ENCODE results near the gene GARNL3. TPM values are rescaled to one million over a fixed set of nuclear protein-coding genes. Genes with fewer than 3 reads are reported as not detected.

Gene GARNL3
- total RNA-seq, 1 experiment from 2014 or later: 1.2 TPM

DNA sequence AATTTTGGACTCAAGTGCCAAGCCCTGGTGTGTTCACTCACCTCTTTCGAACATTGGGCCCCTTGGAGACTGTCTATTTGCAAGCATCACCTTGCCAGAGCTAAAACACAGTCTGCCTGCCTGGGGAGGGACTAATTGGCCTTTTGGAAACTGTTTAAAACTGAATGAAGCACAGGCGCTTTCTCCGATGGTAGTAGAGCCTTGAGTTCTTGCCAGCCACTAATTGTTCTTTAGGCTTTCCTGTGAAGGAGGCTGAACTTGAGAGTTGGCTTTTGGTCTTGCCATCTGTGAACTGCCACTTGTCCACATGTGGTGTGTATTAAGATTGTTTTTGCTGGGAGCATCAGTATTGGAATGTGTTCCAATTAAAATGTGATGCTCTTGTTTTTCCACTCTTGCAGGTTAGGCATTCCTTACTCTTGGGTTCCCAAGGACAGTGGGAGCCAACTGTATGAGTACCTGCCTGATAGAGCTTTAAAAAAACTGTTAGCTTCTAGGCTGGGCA lies 26.0 kb downstream of the GARNL3 start:
- Histone ChIP-seq H3K9ac (ENCODE audit: low read length) (no peak overlapping the region), H4K20me1 (ENCODE audit: insufficient read depth, low read depth, low read length) (no peaks in the 10 kb centered on the region), H3K9me3 (ENCODE audit: low read length) (no peaks in the 10 kb centered on the region), H3K4me1 (ENCODE audit: low read length) (no peaks in the 10 kb centered on the region), H3K36me3 (ENCODE audit: insufficient read depth, low read length) (no peaks in the 10 kb centered on the region), H3K27ac (ENCODE audit: low read length) (no peak overlapping the region), H3K27me3 (ENCODE audit: low read length) (no peaks in the 10 kb centered on the region), H3K9me2 (replicated peaks; ENCODE audit: insufficient read depth, low read length) (no peaks in the 10 kb centered on the region), H3K4me2 (ENCODE audit: low read depth, low read length, poor library complexity, severe bottlenecking) (no peak overlapping the region), H3K4me3 (ENCODE audit: low read length) (no peak overlapping the region), H2AFZ (ENCODE audit: low read length) (no peak overlapping the region), H3K79me2 (ENCODE audit: low read length) (no peaks in the 10 kb centered on the region)
- DNase-seq: no peak

DNA sequence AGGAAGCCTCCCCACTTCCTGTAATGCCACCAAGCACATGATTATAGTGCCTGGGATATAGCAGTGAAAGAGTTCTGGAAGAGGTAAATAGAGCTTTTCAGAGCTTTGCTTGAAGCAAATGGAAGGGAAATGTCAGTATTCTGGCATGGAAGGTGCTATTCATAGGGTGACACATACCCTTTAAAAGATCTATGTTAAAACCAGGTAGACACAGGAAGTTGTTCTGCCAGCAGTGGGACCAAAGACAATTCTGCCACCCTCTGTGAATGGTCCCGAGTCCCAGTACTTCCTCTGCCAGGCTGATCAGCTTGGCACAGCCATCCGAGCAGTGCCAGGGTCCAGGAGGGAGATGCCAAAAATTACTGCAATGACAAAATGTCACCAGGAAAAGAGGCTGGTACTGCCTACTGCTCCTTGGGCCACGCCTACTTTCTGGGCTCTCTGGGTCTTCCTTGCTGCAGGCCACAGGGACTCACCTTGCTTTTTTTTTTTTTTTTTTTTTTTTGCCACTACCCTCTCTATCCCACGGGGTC lies 26.7 kb downstream of the GARNL3 start:
- DNase-seq: no peak
- H4K20me1 ChIP-seq (ENCODE audit: insufficient read depth, low read depth, low read length): no peaks in the 10 kb centered on the region
- no peak overlapping the region for H3K27ac ChIP-seq (ENCODE audit: low read length)
- no peaks in the 10 kb centered on the region for H3K79me2 ChIP-seq (ENCODE audit: low read length)
- H3K9me3 ChIP-seq (ENCODE audit: low read length): no peaks in the 10 kb centered on the region
- no peak overlapping the region for H2AFZ ChIP-seq (ENCODE audit: low read length)
- H3K4me3 ChIP-seq (ENCODE audit: low read length): no peak overlapping the region
- no peaks in the 10 kb centered on the region for H3K4me1 ChIP-seq (ENCODE audit: low read length)
- no peaks in the 10 kb centered on the region for H3K9me2 ChIP-seq (replicated peaks; ENCODE audit: insufficient read depth, low read length)
- no peak overlapping the region for H3K9ac ChIP-seq (ENCODE audit: low read length)
- H3K4me2 ChIP-seq (ENCODE audit: low read depth, low read length, poor library complexity, severe bottlenecking): no peak overlapping the region
- H3K36me3 ChIP-seq (ENCODE audit: insufficient read depth, low read length): no peaks in the 10 kb centered on the region
- H3K27me3 ChIP-seq (ENCODE audit: low read length): no peaks in the 10 kb centered on the region

DNA sequence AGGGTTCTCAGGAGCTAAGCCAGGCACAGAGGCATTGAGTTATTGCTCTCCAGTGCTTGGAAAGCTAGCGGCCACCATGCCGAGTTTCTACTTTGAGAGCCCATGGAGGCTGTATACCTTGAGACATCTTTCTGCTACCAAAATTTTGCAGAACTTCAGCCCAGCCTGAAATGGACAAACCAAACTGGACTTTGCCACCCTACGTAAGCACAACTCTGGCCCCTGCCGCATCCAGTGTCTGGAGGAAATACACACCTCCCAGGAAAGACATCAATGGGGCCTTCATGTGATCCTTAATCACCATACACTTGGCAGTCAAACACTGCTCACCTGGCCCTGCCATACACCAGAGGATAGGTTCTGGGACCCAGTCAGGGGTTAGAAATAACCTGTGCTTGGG lies 27.8 kb downstream of the GARNL3 start:
- no peaks in the 10 kb centered on the region for H3K9me3 ChIP-seq (ENCODE audit: low read length)
- H3K36me3 ChIP-seq (ENCODE audit: insufficient read depth, low read length): no peaks in the 10 kb centered on the region
- DNase-seq: no peak
- no peaks in the 10 kb centered on the region for H3K4me1 ChIP-seq (ENCODE audit: low read length)
- no peaks in the 10 kb centered on the region for H4K20me1 ChIP-seq (ENCODE audit: insufficient read depth, low read depth, low read length)
- H3K4me2 ChIP-seq (ENCODE audit: low read depth, low read length, poor library complexity, severe bottlenecking): no peak overlapping the region
- no peaks in the 10 kb centered on the region for H3K9me2 ChIP-seq (replicated peaks; ENCODE audit: insufficient read depth, low read length)
- no peak overlapping the region for H3K27ac ChIP-seq (ENCODE audit: low read length)
- H3K9ac ChIP-seq (ENCODE audit: low read length): no peak overlapping the region
- no peak overlapping the region for H2AFZ ChIP-seq (ENCODE audit: low read length)
- no peaks in the 10 kb centered on the region for H3K79me2 ChIP-seq (ENCODE audit: low read length)
- H3K4me3 ChIP-seq (ENCODE audit: low read length): no peak overlapping the region
- no peaks in the 10 kb centered on the region for H3K27me3 ChIP-seq (ENCODE audit: low read length)

DNA sequence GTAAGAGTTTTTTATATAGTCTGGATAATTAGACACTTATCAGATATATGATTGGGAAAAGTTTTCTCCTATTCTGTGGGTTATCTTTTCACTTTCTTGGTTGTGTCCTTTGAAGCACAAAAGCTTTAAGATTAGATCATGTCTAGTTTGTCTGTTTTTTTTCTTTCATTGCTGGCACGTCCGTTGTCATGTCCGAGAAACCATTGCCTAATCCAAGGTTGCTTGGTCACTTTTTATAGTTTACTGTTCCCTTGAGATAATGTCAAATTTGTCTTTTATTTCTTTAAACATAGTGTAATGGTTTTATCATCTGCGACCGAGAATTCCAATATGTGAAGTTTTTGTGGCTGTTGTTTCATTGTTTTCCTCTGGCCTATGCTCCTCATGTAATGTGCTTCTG lies 28.8 kb downstream of the GARNL3 start:
- Histone ChIP-seq H3K4me1 (ENCODE audit: low read length) (no peaks in the 10 kb centered on the region), H3K9me3 (ENCODE audit: low read length) (no peaks in the 10 kb centered on the region), H2AFZ (ENCODE audit: low read length) (no peak overlapping the region), H3K27ac (ENCODE audit: low read length) (no peak overlapping the region), H4K20me1 (ENCODE audit: insufficient read depth, low read depth, low read length) (no peaks in the 10 kb centered on the region), H3K79me2 (ENCODE audit: low read length) (no peaks in the 10 kb centered on the region), H3K36me3 (ENCODE audit: insufficient read depth, low read length) (no peaks in the 10 kb centered on the region), H3K27me3 (ENCODE audit: low read length) (no peaks in the 10 kb centered on the region), H3K4me3 (ENCODE audit: low read length) (no peak overlapping the region), H3K4me2 (ENCODE audit: low read depth, low read length, poor library complexity, severe bottlenecking) (no peak overlapping the region), H3K9ac (ENCODE audit: low read length) (no peak overlapping the region), H3K9me2 (replicated peaks; ENCODE audit: insufficient read depth, low read length) (no peaks in the 10 kb centered on the region)
- DNase-seq: no peak

DNA sequence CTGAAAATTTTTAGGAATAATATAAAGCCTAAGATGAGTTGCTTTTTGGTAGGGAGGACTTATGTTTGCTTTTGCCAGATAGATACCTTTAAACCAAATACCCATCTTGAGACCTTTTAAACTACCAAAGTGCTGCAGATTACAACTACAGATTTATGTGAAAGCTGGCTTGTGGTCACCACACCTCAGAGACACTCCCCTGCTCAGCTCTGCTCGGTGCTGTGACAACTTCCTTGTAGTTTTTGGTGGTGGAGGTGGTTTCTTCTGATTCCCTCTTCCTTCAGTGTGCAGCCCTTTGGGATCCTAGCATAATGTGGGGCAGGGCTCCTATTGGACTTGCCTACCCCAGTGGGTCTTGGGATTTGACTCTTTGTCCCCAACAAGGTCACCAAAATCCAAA lies 29.2 kb downstream of the GARNL3 start:
- Histone ChIP-seq H3K9me2 (replicated peaks; ENCODE audit: insufficient read depth, low read length) (no peaks in the 10 kb centered on the region), H3K9me3 (ENCODE audit: low read length) (no peaks in the 10 kb centered on the region), H4K20me1 (ENCODE audit: insufficient read depth, low read depth, low read length) (no peaks in the 10 kb centered on the region), H3K79me2 (ENCODE audit: low read length) (no peaks in the 10 kb centered on the region), H3K4me3 (ENCODE audit: low read length) (no peak overlapping the region), H3K36me3 (ENCODE audit: insufficient read depth, low read length) (no peaks in the 10 kb centered on the region), H3K27ac (ENCODE audit: low read length) (no peak overlapping the region), H3K27me3 (ENCODE audit: low read length) (no peaks in the 10 kb centered on the region), H3K4me1 (ENCODE audit: low read length) (no peaks in the 10 kb centered on the region), H2AFZ (ENCODE audit: low read length) (no peak overlapping the region), H3K9ac (ENCODE audit: low read length) (no peak overlapping the region), H3K4me2 (ENCODE audit: low read depth, low read length, poor library complexity, severe bottlenecking) (no peak overlapping the region)
- no peak for DNase-seq

DNA sequence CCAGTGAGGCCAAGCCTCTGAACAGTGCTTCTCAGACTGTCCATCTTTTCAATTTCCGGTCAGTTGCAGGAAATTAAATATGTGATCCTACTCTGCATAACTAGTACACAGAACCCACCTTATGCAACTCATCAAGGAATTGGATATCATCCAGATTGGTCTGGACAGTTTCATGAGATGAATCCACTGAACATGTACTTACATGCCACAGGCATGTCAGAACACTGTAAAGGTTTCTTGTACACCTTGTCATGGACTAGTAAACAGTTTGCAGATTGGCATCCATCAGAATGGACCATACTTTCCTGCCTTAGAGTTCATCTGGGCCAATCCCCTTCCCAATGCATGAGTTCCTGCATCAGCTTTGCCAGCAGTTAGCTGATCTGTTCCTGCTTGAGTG lies 30.4 kb downstream of the GARNL3 start:
- H4K20me1 ChIP-seq (ENCODE audit: insufficient read depth, low read depth, low read length): no peaks in the 10 kb centered on the region
- H2AFZ ChIP-seq (ENCODE audit: low read length): no peak overlapping the region
- H3K9me3 ChIP-seq (ENCODE audit: low read length): no peaks in the 10 kb centered on the region
- no peak for DNase-seq
- no peak overlapping the region for H3K9ac ChIP-seq (ENCODE audit: low read length)
- no peaks in the 10 kb centered on the region for H3K79me2 ChIP-seq (ENCODE audit: low read length)
- H3K4me1 ChIP-seq (ENCODE audit: low read length): no peaks in the 10 kb centered on the region
- no peaks in the 10 kb centered on the region for H3K36me3 ChIP-seq (ENCODE audit: insufficient read depth, low read length)
- no peak overlapping the region for H3K27ac ChIP-seq (ENCODE audit: low read length)
- H3K27me3 ChIP-seq (ENCODE audit: low read length): no peaks in the 10 kb centered on the region
- H3K4me2 ChIP-seq (ENCODE audit: low read depth, low read length, poor library complexity, severe bottlenecking): no peak overlapping the region
- H3K9me2 ChIP-seq (replicated peaks; ENCODE audit: insufficient read depth, low read length): no peaks in the 10 kb centered on the region
- H3K4me3 ChIP-seq (ENCODE audit: low read length): no peak overlapping the region

DNA sequence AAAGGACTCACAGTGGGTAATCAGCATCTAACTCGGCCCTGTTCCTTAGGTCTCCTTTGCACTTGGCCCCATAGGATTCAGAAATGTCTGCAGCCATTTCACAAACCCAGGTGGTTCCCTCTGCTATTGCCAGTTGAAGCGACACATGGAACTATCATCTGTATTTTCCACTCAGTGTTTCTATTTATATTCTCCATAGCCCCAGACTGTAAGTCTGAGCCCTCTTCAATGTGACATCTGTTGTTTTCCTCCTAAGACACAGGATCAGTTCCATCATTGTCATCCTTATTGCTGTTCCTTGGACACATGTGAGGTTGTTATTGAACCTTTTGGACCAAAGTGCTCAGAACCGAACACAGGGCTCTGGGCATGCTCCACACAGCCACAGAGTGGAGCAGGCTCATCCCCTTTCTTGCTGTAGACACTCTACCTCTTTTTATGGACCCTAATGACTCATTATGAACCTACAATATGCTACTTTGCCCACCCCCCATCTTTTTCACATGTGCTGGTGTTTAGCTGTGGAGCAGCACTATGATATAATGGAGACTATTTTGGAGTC lies 36.4 kb downstream of the GARNL3 start:
- DNase-seq: no peak
- Histone ChIP-seq H3K4me2 (ENCODE audit: low read depth, low read length, poor library complexity, severe bottlenecking) (no peak overlapping the region), H3K27me3 (ENCODE audit: low read length) (no peaks in the 10 kb centered on the region), H3K27ac (ENCODE audit: low read length) (no peak overlapping the region), H3K79me2 (ENCODE audit: low read length) (no peaks in the 10 kb centered on the region), H3K4me1 (ENCODE audit: low read length) (no peaks in the 10 kb centered on the region), H3K9me3 (ENCODE audit: low read length) (no peaks in the 10 kb centered on the region), H3K9me2 (replicated peaks; ENCODE audit: insufficient read depth, low read length) (no peaks in the 10 kb centered on the region), H3K36me3 (ENCODE audit: insufficient read depth, low read length) (no peaks in the 10 kb centered on the region), H3K9ac (ENCODE audit: low read length) (no peak overlapping the region), H2AFZ (ENCODE audit: low read length) (no peak overlapping the region), H3K4me3 (ENCODE audit: low read length) (no peak overlapping the region), H4K20me1 (ENCODE audit: insufficient read depth, low read depth, low read length) (no peaks in the 10 kb centered on the region)

DNA sequence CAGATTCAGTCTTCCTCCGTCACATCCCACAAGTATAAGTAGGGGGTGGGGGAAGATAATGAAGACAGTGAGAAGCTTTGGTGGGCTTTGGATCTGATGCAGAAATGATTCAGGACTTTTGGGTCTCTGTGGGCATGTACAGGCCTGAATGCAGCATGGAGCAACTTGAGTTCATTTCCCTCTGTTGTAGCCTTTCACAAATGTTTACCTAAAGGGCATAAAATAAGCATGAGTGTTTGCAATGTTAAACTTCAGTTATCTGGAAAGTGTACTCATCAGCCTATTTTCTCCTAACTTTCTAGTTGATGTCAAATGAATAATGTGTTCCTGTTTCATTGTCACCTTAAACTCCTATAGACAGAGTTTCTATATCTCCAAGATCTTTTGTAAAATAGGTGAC lies 39.3 kb downstream of the GARNL3 start:
- H3K27me3 ChIP-seq (ENCODE audit: low read length): no peaks in the 10 kb centered on the region
- H3K27ac ChIP-seq (ENCODE audit: low read length): no peak overlapping the region
- H3K4me3 ChIP-seq (ENCODE audit: low read length): no peak overlapping the region
- no peaks in the 10 kb centered on the region for H3K36me3 ChIP-seq (ENCODE audit: insufficient read depth, low read length)
- H3K4me1 ChIP-seq (ENCODE audit: low read length): no peaks in the 10 kb centered on the region
- no peaks in the 10 kb centered on the region for H4K20me1 ChIP-seq (ENCODE audit: insufficient read depth, low read depth, low read length)
- H3K9me2 ChIP-seq (replicated peaks; ENCODE audit: insufficient read depth, low read length): no peaks in the 10 kb centered on the region
- no peak overlapping the region for H2AFZ ChIP-seq (ENCODE audit: low read length)
- H3K4me2 ChIP-seq (ENCODE audit: low read depth, low read length, poor library complexity, severe bottlenecking): no peak overlapping the region
- H3K9me3 ChIP-seq (ENCODE audit: low read length): no peaks in the 10 kb centered on the region
- DNase-seq: no peak
- H3K9ac ChIP-seq (ENCODE audit: low read length): no peak overlapping the region
- H3K79me2 ChIP-seq (ENCODE audit: low read length): no peaks in the 10 kb centered on the region
